HepG2 (cell line): ENCODE measurements around the gene ZNF554. TPM values are rescaled to one million over a fixed set of nuclear protein-coding genes. Genes with fewer than 3 reads are reported as not detected.

Experiments
- ATAC-seq: fragments of 200-7000 bp; cut with Tn5 transposase; 3 replicates; pipeline ENCODE4 v1.9.1; 2020; ENCODE audit warnings: mild to moderate bottlenecking, moderate library complexity
- BruUV-seq: library from RNA; stranded (reverse); fragments of 400-500 nt; replicated peaks from 2 replicates; lab custom pipeline; 2021; lab: Mats Ljungman, UMichigan
- CTCF ChIA-PET: fragments of 300-600 bp; formaldehyde crosslinking; extraction: SDS; loops from one replicate; lab custom pipeline; 2021; ENCODE audit warnings: low total read pairs, inconsistent platforms, low intra/inter-chr PET ratio; lab: Yijun Ruan, JAX
- POLR2A ChIA-PET: fragments of 350-600 bp; sonication (Branson Sonifier 250); formaldehyde crosslinking; loops from one replicate; lab custom pipeline; 2020; ENCODE audit warnings: antibody characterized with exemption, inconsistent platforms; lab: Yijun Ruan, JAX
- DNase-seq: peaks from one replicate; pipeline ENCODE4 v3.0.0-alpha.2; 2015; ENCODE audit warnings: low spot score
- FAIRE-seq: peaks from 3 replicates; lab custom pipeline; 2011; peaks lifted over from hg19 to GRCh38; lab: Jason Lieb, UNC
- H2AFZ ChIP-seq: one replicate; pipeline ENCODE4 v1.6.1; 2011; ENCODE audit warnings: low read length, inconsistent platforms
- H3K27ac ChIP-seq: fragments of 300-600 bp; 3 replicates; pipeline ENCODE4 v1.8.0; 2011; ENCODE audit warnings: mixed run types, mild to moderate bottlenecking, mixed read lengths, low read length, inconsistent platforms; ENCODE audit not compliant: insufficient read depth; ENCODE audit errors: extremely low read length
- H3K27me3 ChIP-seq, 2 experiments: fragments of 200-600 bp in 1 of 2; 2 replicates in 1 of 2; 3 replicates in 1 of 2; pipeline versions ENCODE4 v1.6.0 to v1.8.0; 2011; ENCODE audit warnings: low read length in 2 of 2, mild to moderate bottlenecking in 2 of 2, moderate library complexity in 2 of 2, inconsistent platforms in 1 of 2; ENCODE audit not compliant: insufficient read depth in 2 of 2, control insufficient read depth in 1 of 2
- H3K36me3 ChIP-seq, 2 experiments: fragments of 200-600 bp in 1 of 2; replicated peaks in 1 of 2; 2 replicates in 1 of 2; 3 replicates in 1 of 2; pipeline versions ENCODE4 v1.5.1 to v1.8.0; 2011; ENCODE audit warnings: low read length in 2 of 2, inconsistent platforms in 1 of 2; ENCODE audit not compliant: insufficient read depth in 2 of 2, control insufficient read depth in 1 of 2
- H3K4me1 ChIP-seq: 2 replicates; pipeline ENCODE4 v1.5.1; 2012; ENCODE audit warnings: low read length, inconsistent platforms; ENCODE audit not compliant: insufficient read depth
- H3K4me2 ChIP-seq: 2 replicates; pipeline ENCODE4 v1.6.0; 2011; ENCODE audit warnings: low read depth, low read length, inconsistent platforms
- H3K4me3 ChIP-seq, 3 experiments: fragments of 200-600 bp in 1 of 3; sonication (generic), shearing (Covaris generic) in 1 of 3; replicated peaks in 1 of 3; 2 replicates each; pipeline ENCODE4 v1.5.1; 2011 to 2016; ENCODE audit warnings: low read length in 3 of 3, inconsistent platforms in 2 of 3, low read depth in 2 of 3, mild to moderate bottlenecking in 2 of 3, control low read depth in 1 of 3, mixed read lengths in 1 of 3; ENCODE audit not compliant: insufficient read depth in 1 of 3
- H3K79me2 ChIP-seq: one replicate; pipeline ENCODE4 v1.6.1; 2011; ENCODE audit warnings: low read length, inconsistent platforms; ENCODE audit not compliant: insufficient read depth
- H3K9ac ChIP-seq: 2 replicates; pipeline ENCODE4 v1.6.0; 2011; ENCODE audit warnings: mild to moderate bottlenecking, low read depth, low read length, inconsistent platforms; ENCODE audit not compliant: insufficient read depth
- H3K9me3 ChIP-seq: 2 replicates; pipeline ENCODE4 v1.5.1; 2012; ENCODE audit warnings: mild to moderate bottlenecking, low read length
- H4K20me1 ChIP-seq: 2 replicates; pipeline ENCODE4 v1.6.0; 2011; ENCODE audit warnings: inconsistent platforms, mild to moderate bottlenecking, low read length, moderate library complexity; ENCODE audit not compliant: insufficient read depth
- AKAP8 ChIP-seq: sonication (generic); formaldehyde crosslinking; IDR thresholded peaks from 2 replicates; pipeline ENCODE4 v1.5.1; 2020; ENCODE audit warnings: mild to moderate bottlenecking, missing genetic modification reagents
- ATF4 ChIP-seq, 2 experiments: fragments of 450-650 bp in 1 of 2; sonication (generic) in 1 of 2; formaldehyde crosslinking; IDR thresholded peaks; 2 replicates each; pipeline versions ENCODE4 v1.5.0 to v1.8.0; 2020 to 2022; ENCODE audit warnings: mild to moderate bottlenecking in 1 of 2, missing genetic modification reagents in 1 of 2
- CSRNP2 ChIP-seq: sonication (generic); formaldehyde crosslinking; conservative IDR thresholded peaks from 2 replicates; pipeline ENCODE4 v1.8.0; 2022; ENCODE audit warnings: low read depth, missing genetic modification reagents
- GABPA ChIP-seq, 2 experiments: IDR thresholded peaks; 2 replicates each; pipeline ENCODE4 v1.6.1; 2011 to 2016; ENCODE audit warnings: low read depth in 2 of 2, low read length in 1 of 2, missing biosample characterization in 1 of 2, missing genetic modification characterization in 1 of 2
- GABPB1 ChIP-seq: IDR thresholded peaks from 2 replicates; pipeline ENCODE4 v1.6.1; 2016; ENCODE audit warnings: mild to moderate bottlenecking, missing genetic modification reagents, moderate library complexity, missing compliant biosample characterization
- GATAD2A ChIP-seq: IDR thresholded peaks from 2 replicates; pipeline ENCODE4 v1.6.1; 2016
- ISL2 ChIP-seq: sonication (generic); formaldehyde crosslinking; IDR thresholded peaks from 2 replicates; pipeline ENCODE4 v1.5.0; 2020; ENCODE audit warnings: missing genetic modification reagents
- KLF11 ChIP-seq: IDR thresholded peaks from 2 replicates; pipeline ENCODE4 v1.6.1; 2016; ENCODE audit warnings: missing compliant biosample characterization
- POLR2AphosphoS5 ChIP-seq: IDR thresholded peaks from 2 replicates; pipeline ENCODE4 v1.6.1; 2012; ENCODE audit warnings: low read depth, low read length
- ZBED4 ChIP-seq: sonication (generic); formaldehyde crosslinking; IDR thresholded peaks from 2 replicates; pipeline ENCODE4 v1.4.0; 2020; ENCODE audit warnings: missing genetic modification reagents, borderline replicate concordance
- ZBTB44 ChIP-seq: sonication (generic); formaldehyde crosslinking; IDR thresholded peaks from 2 replicates; pipeline ENCODE4 v1.4.0; 2020; ENCODE audit warnings: missing genetic modification reagents
- ZNF292 ChIP-seq: sonication (generic); formaldehyde crosslinking; IDR thresholded peaks from 2 replicates; pipeline ENCODE4 v1.8.1; 2022; ENCODE audit warnings: mild to moderate bottlenecking, low read depth, missing genetic modification reagents, borderline replicate concordance
- ZNF317 ChIP-seq: sonication (generic); formaldehyde crosslinking; IDR thresholded peaks from 2 replicates; pipeline ENCODE4 v1.5.0; 2020; ENCODE audit warnings: mild to moderate bottlenecking, missing genetic modification reagents
- ZNF878 ChIP-seq: sonication (generic); formaldehyde crosslinking; IDR thresholded peaks from 2 replicates; pipeline ENCODE4 v1.8.1; 2023; ENCODE audit warnings: mild to moderate bottlenecking, missing genetic modification reagents, moderate library complexity
- WGBS: methylation state at CpG from one replicate; pipeline ENCODE4 v1.1.6; 2017; ENCODE audit warnings: low lambda C conversion rate; 5-methylcytosine and 5-hydroxymethylcytosine counted together
- in situ Hi-C: cut with HindIII; loops from 2 replicates; pipeline ENCODE4 v1.10.0; 2017; ENCODE audit warnings: low pct_unique_long_range_greater_than_20kb; ENCODE audit not compliant: extremely low pct_ligation_motif_present
- intact Hi-C: fragments of 100-400 bp; cut with micrococcal nuclease; formaldehyde crosslinking; loops from one replicate; pipeline ENCODE4 v1.10.0; 2022; ENCODE audit not compliant: unreplicated experiment
- polyA plus RNA-seq, 8 experiments: library from polyadenylated mRNA; depleted of rRNA in 3 of 8; stranded (reverse) in 7 of 8; unstranded in 1 of 8; fragments of >200 nt; fragmentation: Illumina TruSeq in 4 of 8; extraction: Trizol in 4 of 8; gene quantifications; 2 replicates each; pipeline versions ENCODE4 v1.2.1 to v1.2.3, GENCODE V29; 2011 to 2016; ENCODE audit warnings: low read depth in 4 of 8, missing spikeins in 1 of 8, mixed read lengths in 1 of 8; ENCODE audit not compliant: insufficient read depth in 1 of 8
- total RNA-seq, 5 experiments: library from RNA; depleted of rRNA; stranded (reverse); fragments of >200 nt; fragmentation: Illumina TruSeq; extraction: Trizol; gene quantifications; 2 replicates each; pipeline ENCODE4 v1.2.3, GENCODE V29; 2016; ENCODE audit warnings: low read depth in 1 of 5

The ZNF554 gene
- total and polyA plus RNA-seq, 2 of the 13 experiments (the other 11 are each of a cell fraction or from before 2014, with no cell fraction given): 2.2 to 2.7 TPM

GRCh38 chr19:2806736-2807378 is 12.8 kb upstream of the ZNF554 start (continued):
- TF ChIP-seq GABPA (IDR thresholded peaks at IDR 0.05; ENCODE audit: low read depth, low read length): no peak
- TF ChIP-seq GABPA (CRISPR knock-in tag; IDR thresholded peaks at IDR 0.05; ENCODE audit: low read depth): no peak
- TF ChIP-seq POLR2AphosphoS5: no peak
- TF ChIP-seq ATF4 (CRISPR knock-in tag; IDR thresholded peaks at IDR 0.05): no peak
- no peak for TF ChIP-seq ZBTB44 (CRISPR knock-in tag)

DNA sequence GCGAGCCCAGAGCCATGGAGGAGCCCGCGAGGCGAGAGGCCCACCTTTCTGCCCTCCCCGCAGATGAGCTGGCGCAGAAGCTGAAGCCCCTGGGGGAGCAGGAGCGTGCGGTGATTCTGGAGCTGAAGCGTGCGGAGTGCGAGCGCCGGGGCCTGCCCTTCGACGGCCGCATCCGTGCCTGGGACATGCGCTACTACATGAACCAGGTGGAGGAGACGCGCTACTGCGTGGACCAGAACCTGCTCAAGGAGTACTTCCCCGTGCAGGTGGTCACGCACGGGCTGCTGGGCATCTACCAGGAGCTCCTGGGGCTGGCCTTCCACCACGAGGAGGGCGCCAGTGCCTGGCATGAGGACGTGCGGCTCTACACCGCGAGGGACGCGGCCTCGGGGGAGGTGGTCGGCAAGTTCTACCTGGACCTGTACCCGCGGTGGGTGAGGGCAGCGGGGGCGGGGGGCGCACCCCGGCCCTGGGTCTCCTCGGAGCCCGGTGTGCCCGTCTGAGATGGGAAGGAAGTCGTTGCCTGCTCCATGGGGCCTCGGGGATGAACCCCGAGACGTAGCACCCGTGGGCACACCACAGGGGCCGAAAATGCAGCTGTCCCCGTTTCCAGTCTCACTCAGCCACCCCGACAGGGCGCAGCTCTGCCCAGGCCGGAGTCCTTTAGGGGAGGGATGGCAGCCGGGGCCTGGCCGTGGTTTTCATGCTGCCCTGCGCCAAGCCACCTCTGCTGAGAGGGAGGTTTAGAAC is 12.1 kb upstream of the ZNF554 start:
- CTCF ChIA-PET: no interaction called here
- Histone ChIP-seq H3K4me1 (peaks cover 18% of the 10 kb centered on the region), H3K9ac (no peak overlapping the region), H3K9me3 (no peaks in the 10 kb centered on the region), H3K27ac (no peak overlapping the region), H4K20me1 (no peaks in the 10 kb centered on the region), H3K4me2 (no peak overlapping the region), H3K36me3 (peaks cover 20 to 58% of the 10 kb centered on the region in 2 experiments; a peak in 4 of 5 replicates), H3K79me2 (no peaks in the 10 kb centered on the region), H2AFZ (no peak overlapping the region), H3K27me3 (no peaks in the 10 kb centered on the region), H3K4me3 (no peak overlapping the region)
- no peak for DNase-seq
- intact Hi-C loops: no loop called here
- over 99% methylated on average over 19 of the region's 56 CpGs for WGBS
- no peak for FAIRE-seq
- ATAC-seq: no peak
- in situ Hi-C loops: no loop called here
- POLR2A ChIA-PET: no interaction called here
- no TSS peak for BruUV-seq
- TF ChIP-seq ZNF317 (CRISPR knock-in tag): no peak
- no peak for TF ChIP-seq ZBED4 (CRISPR knock-in tag)
- no peak for TF ChIP-seq AKAP8
- TF ChIP-seq KLF11 (CRISPR knock-in tag): no peak
- no peak for TF ChIP-seq GABPB1 (CRISPR knock-in tag)
- TF ChIP-seq CSRNP2 (CRISPR knock-in tag): no peak
- TF ChIP-seq GATAD2A (CRISPR knock-in tag): no peak
- no peak for TF ChIP-seq ZNF292 (CRISPR knock-in tag)
- TF ChIP-seq ISL2: no peak
- no peak for TF ChIP-seq ZNF878 (CRISPR knock-in tag)
